HFFc6 (cell line): ENCODE measurements around the gene RENBP. TPM values are rescaled to one million over a fixed set of nuclear protein-coding genes. Genes with fewer than 3 reads are reported as not detected.

Experiments used
- DNase-seq: peaks from one replicate; pipeline ENCODE4 v3.0.0-alpha.2; 2018
- H3K27ac Mint-ChIP-seq: 2 replicates; pipeline ENCODE4 v1.8.0; 2020; ENCODE audit warnings: mild to moderate bottlenecking, mixed read lengths
- H3K27me3 Mint-ChIP-seq: 2 replicates; pipeline ENCODE4 v1.8.0; 2021; ENCODE audit warnings: mild to moderate bottlenecking, moderate library complexity, mixed read lengths; ENCODE audit not compliant: insufficient read depth
- H3K36me3 Mint-ChIP-seq: 2 replicates; pipeline ENCODE4 v1.8.0; 2021; ENCODE audit warnings: low read depth, mixed read lengths
- H3K4me1 Mint-ChIP-seq: 2 replicates; pipeline ENCODE4 v1.8.0; 2020; ENCODE audit warnings: low read depth, mixed read lengths
- H3K4me3 Mint-ChIP-seq: 2 replicates; pipeline ENCODE4 v1.8.0; 2020; ENCODE audit warnings: mild to moderate bottlenecking, moderate library complexity, mixed read lengths
- H3K9me3 Mint-ChIP-seq: 2 replicates; pipeline ENCODE4 v1.8.0; 2020; ENCODE audit warnings: mild to moderate bottlenecking, mixed read lengths
- CTCF ChIP-seq: fragments of 200-600 bp; sonication (generic); IDR thresholded peaks from 2 replicates; pipeline ENCODE4 v1.5.0; 2021; ENCODE audit warnings: antibody characterized with exemption, mild to moderate bottlenecking
- total RNA-seq, 6 experiments: library from RNA; stranded (reverse); fragmentation: NEBNext Ultra II Directional; extraction: Animal tissue kit (Norgen Biotek cat#: 25700); gene quantifications; 2 replicates in 1 of 6; 3 replicates in 5 of 6; pipeline ENCODE4 v1.2.3, GENCODE V29; 2021

Gene RENBP
- total RNA-seq, 6 experiments from 2014 or later = 0.23 to 0.75 (median 0.40) TPM; not detected in 2

DNA sequence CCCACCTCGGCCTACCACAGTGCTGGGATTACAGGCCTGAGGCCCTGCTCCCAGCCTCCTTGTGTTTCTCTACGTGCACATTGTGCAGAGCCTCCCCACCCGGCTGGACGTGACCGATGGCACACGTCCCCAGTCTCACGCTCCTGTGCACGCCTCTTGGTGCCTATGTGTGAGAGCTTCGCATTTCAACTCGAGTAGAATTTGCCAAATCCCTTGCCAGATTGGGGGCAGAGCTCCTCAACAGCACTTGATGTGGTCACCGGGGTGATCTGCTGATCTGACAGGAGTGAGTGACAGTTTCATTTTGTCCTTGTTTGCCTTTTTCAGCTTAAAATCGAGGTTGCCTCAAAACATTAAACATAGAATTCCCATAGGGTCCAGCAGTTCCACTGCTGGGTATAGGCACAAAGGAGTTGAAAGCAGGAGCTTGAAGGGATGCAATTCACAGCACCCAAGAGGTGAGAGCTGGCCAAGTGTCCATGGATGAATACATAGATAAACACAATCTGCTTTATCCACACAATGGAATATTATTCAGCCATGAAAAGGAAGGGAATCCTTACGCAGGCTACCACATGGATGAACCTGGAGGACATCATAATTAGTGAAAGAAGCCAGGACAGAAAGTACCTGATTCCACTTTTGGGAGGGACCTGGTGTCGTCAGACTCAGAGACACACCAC lies 45.7 kb upstream of the RENBP start:
- DNase-seq = no peak
- H3K4me1 Mint-ChIP-seq = 0 out of 2 replicates have a peak, but pooled peaks cover 6% of the 10 kb centered on the region
- TF ChIP-seq CTCF = no peak
- peaks cover 2% of the 10 kb centered on the region for H3K27me3 Mint-ChIP-seq
- H3K9me3 Mint-ChIP-seq = no peaks in the 10 kb centered on the region
- H3K27ac Mint-ChIP-seq = no peak overlapping the region
- no peak overlapping the region for H3K4me3 Mint-ChIP-seq
- H3K36me3 Mint-ChIP-seq = no peaks in the 10 kb centered on the region

- H3K27me3 Mint-ChIP-seq = peaks cover 2% of the 10 kb centered on the region
- TF ChIP-seq CTCF = no peak
Measured at GRCh38 chrX:153988493-153988892, 44.0 kb upstream of the RENBP start.

DNA sequence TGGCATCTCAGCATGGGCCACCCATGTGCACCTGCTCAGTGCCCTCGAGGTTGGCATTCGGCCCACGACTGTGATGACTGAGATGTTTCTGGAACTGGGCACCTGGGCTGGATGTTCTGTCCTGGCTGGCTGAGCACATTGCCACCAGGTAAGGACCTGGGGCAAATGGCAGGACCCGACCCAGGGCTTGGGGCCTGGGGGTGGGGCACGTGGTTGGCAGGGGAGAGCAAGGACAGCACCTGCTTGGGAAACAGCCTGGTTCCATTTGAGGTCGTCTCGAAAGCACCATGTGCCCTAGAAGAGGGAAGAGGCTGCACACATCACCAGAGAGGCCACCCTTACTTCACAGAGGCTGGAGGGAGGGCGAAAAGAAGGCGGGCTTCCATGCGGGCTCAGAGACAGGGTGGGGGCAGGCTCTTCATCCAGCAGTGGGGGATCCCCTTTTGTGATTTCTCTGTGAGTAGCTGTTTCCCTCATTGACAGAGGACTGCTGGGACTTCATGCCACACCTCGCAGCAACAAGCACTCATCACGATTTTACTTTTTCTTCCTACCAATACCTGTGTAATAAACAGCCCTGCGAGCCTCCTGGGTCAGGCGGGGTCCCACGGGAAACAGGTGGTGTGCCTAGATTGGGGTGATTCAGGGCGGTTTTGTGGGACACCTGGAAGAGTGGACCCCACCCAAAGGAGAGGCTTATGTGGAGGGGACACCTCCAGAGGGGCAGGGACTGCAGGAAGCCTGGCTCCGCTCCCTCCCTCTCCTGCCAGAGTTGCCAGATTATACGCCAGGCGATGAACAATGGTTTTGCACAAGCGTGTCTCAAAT lies 40.1 kb upstream of the RENBP start:
- no peak for DNase-seq
- H3K4me3 Mint-ChIP-seq = no peak overlapping the region
- no peaks in the 10 kb centered on the region for H3K36me3 Mint-ChIP-seq
- no peak for TF ChIP-seq CTCF
- H3K27me3 Mint-ChIP-seq = peaks cover 3% of the 10 kb centered on the region; the same call in 1 of the 2 replicates
- H3K9me3 Mint-ChIP-seq = no peaks in the 10 kb centered on the region
- peaks cover 12% of the 10 kb centered on the region; the same call in 1 of the 2 replicates for H3K4me1 Mint-ChIP-seq
- no peak overlapping the region for H3K27ac Mint-ChIP-seq

More at GRCh38 chrX:153988493-153988892, 44.0 kb upstream of the RENBP start:
- Mint-ChIP-seq H3K4me3 (no peak overlapping the region), H3K27ac (no peak overlapping the region), H3K4me1 (0 out of 2 replicates have a peak, but pooled peaks cover 7% of the 10 kb centered on the region), H3K9me3 (no peaks in the 10 kb centered on the region), H3K36me3 (no peaks in the 10 kb centered on the region)
- DNase-seq = no peak

DNA sequence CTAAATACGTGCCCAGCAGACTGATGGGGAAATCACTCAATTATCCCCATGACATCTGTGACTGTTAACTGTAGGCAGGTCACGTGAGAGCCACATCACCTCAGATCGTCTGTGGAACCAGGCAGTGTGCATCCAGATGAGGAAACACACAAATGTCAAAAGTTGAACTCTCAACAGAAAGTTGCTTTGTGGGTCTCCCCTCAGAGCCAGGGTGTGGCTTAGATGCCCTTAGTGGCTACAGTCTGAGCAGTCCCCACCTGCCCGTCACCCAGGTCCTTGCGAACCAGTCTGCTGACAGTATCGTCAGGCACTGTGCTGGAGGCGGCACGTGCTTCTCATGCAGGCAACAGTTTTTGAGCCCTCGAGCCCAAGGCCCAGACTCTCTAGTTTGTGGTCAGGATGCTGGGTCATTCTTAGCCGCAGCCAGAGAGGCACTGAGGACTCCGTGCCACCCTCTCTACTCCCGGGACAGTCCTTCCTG lies 38.9 kb upstream of the RENBP start:
- TF ChIP-seq CTCF = no peak
- H3K4me1 Mint-ChIP-seq = peaks cover 12% of the 10 kb centered on the region; the same call in 1 of the 2 replicates
- H3K9me3 Mint-ChIP-seq = no peaks in the 10 kb centered on the region
- peaks cover 3% of the 10 kb centered on the region; the same call in 1 of the 2 replicates for H3K27me3 Mint-ChIP-seq
- no peak for DNase-seq
- no peak overlapping the region for H3K27ac Mint-ChIP-seq
- H3K4me3 Mint-ChIP-seq = no peak overlapping the region
- no peaks in the 10 kb centered on the region for H3K36me3 Mint-ChIP-seq

- H3K4me3 Mint-ChIP-seq = no peak overlapping the region
- peaks cover 12% of the 10 kb centered on the region; the same call in 1 of the 2 replicates for H3K4me1 Mint-ChIP-seq
- no peak overlapping the region; the same call in 1 of the 2 replicates for H3K27ac Mint-ChIP-seq
- no peaks in the 10 kb centered on the region for H3K36me3 Mint-ChIP-seq
- H3K9me3 Mint-ChIP-seq = no peaks in the 10 kb centered on the region
- no peak for TF ChIP-seq CTCF
- DNase-seq = no peak
- H3K27me3 Mint-ChIP-seq = peaks cover 3% of the 10 kb centered on the region; the same call in 1 of the 2 replicates
Measured at GRCh38 chrX:153981771-153982533, 37.5 kb upstream of the RENBP start.
